HPDE6-E6E7 (cell line): Measurements from ENCODE around the gene DTD1.

Source experiments
- DNase-seq: peaks from one replicate; pipeline ENCODE4 v3.0.0; 2011; ENCODE audit warnings: missing footprints; ENCODE audit errors: extremely low spot score

The DTD1 gene

GRCh38 chr20:18587665-18588573, at the start of gene DTD1:
TSS of gene DTD1 (plus strand) at chr20:18588054. CDS start at chr20:18588073, 19 bp downstream.
- peak; percentile 90 for DNase-seq

- peak; percentile 80 for DNase-seq
These were observed 46.1 kb upstream of the DTD1 start for GRCh38 chr20:18541741-18542140.

GRCh38 chr20:18543216-18543615, 44.6 kb upstream of the DTD1 start:
- DNase-seq = no peak

- no peak for DNase-seq
These were observed 43.9 kb upstream of the DTD1 start for GRCh38 chr20:18543932-18544331.

GRCh38 chr20:18545566-18545965, 42.3 kb upstream of the DTD1 start:
- no peak for DNase-seq

GRCh38 chr20:18548465-18548864, 39.4 kb upstream of the DTD1 start:
- DNase-seq = no peak

GRCh38 chr20:18553746-18554145, 34.1 kb upstream of the DTD1 start:
- no peak for DNase-seq

GRCh38 chr20:18566892-18567738, 20.7 kb upstream of the DTD1 start, which contains the start of gene SMIM26:
TSS of gene SMIM26 (plus strand) at chr20:18567432. CDS start at chr20:18567479, 47 bp downstream.
- peak; percentile 99 for DNase-seq

GRCh38 chr20:18567739-18568091, 20.1 kb upstream of the DTD1 start:
- no peak for DNase-seq

- no peak for DNase-seq
These were observed 16.8 kb upstream of the DTD1 start for GRCh38 chr20:18571009-18571408.

GRCh38 chr20:18571578-18571977, 16.3 kb upstream of the DTD1 start:
- no peak for DNase-seq

- DNase-seq = no peak
These were observed 9.9 kb upstream of the DTD1 start for GRCh38 chr20:18577942-18578341.

- no peak for DNase-seq
These were observed 9.3 kb upstream of the DTD1 start for GRCh38 chr20:18578581-18578980.

- no peak for DNase-seq
These were observed 7.8 kb upstream of the DTD1 start for GRCh38 chr20:18580012-18580411.

GRCh38 chr20:18585134-18585533, 2.7 kb upstream of the DTD1 start:
- no peak for DNase-seq

GRCh38 chr20:18588574-18588933, 700 bp downstream of the DTD1 start:
- DNase-seq = no peak

- DNase-seq = no peak
These were observed 2.3 kb downstream of the DTD1 start for GRCh38 chr20:18589941-18590674.

GRCh38 chr20:18596270-18596669, 8.4 kb downstream of the DTD1 start:
- DNase-seq = no peak

GRCh38 chr20:18609741-18610140, 21.9 kb downstream of the DTD1 start:
- DNase-seq = no peak

GRCh38 chr20:18611492-18611891, 23.6 kb downstream of the DTD1 start:
- DNase-seq = no peak

- DNase-seq = peak; percentile 84
These were observed 25.7 kb downstream of the DTD1 start for GRCh38 chr20:18613553-18613952.

GRCh38 chr20:18614244-18614643, 26.4 kb downstream of the DTD1 start:
- DNase-seq = no peak
